ENCODE data around the gene PDE1C.

Gene PDE1C

DNA sequence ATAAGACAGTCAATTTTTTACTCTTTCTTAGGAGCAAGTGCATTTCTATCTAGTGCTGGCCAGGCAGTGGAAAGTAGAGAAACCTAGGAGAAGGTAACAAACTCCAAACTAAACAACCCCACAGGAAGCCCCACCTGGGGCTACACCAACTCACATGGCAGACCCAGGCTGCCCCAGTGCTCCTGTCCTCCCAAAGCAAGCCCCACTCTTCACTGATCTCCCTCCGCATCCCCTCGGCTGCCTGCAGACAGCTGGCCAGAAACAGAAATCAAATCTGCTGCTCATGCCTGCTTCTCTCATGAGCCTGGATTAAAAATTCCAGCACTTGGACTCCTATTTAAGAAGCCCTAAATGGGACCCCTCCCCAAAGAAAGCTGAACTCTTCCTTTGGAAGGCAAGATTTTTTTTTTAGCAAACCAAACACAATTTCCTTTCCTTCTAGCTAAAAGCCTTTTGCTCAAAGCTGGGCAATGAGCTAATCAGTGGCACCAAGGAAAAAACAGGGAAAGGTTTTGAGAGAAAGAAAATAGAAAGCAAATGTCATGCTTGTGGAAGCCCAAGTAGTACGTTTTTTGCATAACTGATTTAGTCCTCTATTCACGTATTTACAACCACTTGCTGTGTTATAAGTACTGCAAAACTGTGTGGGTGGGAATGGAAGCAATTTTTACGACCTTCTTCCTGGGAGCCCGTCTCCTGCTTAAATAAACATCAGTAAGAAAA, 10.8 kb downstream of the PDE1C start:
- H3K9me3 Mint-ChIP-seq, result no peaks in the 10 kb centered on the region
- H3K27me3 Mint-ChIP-seq (ENCODE audit: low read depth, poor library complexity), result peaks cover 10% of the 10 kb centered on the region
- TF ChIP-seq, protein P1, sequence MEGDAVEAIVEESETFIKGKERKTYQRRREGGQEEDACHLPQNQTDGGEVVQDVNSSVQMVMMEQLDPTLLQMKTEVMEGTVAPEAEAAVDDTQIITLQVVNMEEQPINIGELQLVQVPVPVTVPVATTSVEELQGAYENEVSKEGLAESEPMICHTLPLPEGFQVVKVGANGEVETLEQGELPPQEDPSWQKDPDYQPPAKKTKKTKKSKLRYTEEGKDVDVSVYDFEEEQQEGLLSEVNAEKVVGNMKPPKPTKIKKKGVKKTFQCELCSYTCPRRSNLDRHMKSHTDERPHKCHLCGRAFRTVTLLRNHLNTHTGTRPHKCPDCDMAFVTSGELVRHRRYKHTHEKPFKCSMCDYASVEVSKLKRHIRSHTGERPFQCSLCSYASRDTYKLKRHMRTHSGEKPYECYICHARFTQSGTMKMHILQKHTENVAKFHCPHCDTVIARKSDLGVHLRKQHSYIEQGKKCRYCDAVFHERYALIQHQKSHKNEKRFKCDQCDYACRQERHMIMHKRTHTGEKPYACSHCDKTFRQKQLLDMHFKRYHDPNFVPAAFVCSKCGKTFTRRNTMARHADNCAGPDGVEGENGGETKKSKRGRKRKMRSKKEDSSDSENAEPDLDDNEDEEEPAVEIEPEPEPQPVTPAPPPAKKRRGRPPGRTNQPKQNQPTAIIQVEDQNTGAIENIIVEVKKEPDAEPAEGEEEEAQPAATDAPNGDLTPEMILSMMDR (IDR thresholded peaks at IDR 0.05), result no peak
- peaks cover 58% of the 10 kb centered on the region for H3K4me1 Mint-ChIP-seq
- peak overlapping the region; percentile 43 for H3K27ac Mint-ChIP-seq
- H3K36me3 Mint-ChIP-seq (ENCODE audit: low read depth), result no peaks in the 10 kb centered on the region
- H3K4me3 Mint-ChIP-seq, result peak overlapping the region; percentile 53
- peak; percentile 14 for DNase-seq

DNA sequence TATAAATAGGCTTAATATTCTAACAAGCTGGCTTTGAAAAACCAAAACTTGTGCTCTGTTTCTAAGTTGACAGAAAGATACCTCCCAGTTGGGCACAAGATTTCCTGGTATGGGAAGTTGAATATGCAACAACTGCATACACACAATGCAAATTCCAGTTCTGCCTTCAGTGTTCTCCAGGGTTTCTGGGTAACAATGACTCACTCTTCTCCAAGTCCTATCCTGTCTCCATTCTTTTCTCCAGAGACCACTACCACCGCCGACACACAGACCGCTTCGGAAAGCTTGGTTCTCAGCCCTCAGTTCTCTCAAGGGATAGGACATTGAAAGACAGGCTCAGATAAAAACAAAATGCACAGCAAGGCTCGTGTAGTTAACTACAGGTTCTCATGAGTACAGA, 12.2 kb downstream of the PDE1C start:
- Mint-ChIP-seq H3K4me1 (peaks cover 58% of the 10 kb centered on the region), H3K9me3 (no peaks in the 10 kb centered on the region)

DNA sequence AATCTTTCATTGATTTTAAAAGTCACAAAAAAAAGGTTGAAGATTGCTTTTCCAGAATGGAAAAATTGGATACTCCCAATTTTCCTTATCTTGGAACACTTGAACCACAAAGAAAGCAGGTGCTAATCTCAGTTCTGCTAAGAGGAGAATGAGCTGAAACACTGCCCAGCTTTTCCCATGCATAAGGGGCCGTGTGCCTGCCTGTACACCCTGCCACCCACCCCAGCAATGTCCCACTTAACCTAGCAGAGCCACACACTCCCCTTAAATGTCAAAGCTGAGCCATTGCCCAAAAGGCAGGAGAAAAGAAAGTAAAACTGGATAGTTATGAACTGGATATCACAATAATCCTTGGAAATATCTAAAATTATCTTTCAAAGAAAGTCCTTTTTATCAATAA, 13.4 kb downstream of the PDE1C start:
- Mint-ChIP-seq H3K4me3 (no peak overlapping the region), H3K4me1 (peaks cover 51% of the 10 kb centered on the region), H3K27ac (no peak overlapping the region), H3K36me3 (ENCODE audit: low read depth) (no peaks in the 10 kb centered on the region), H3K27me3 (ENCODE audit: low read depth, poor library complexity) (peaks cover 10% of the 10 kb centered on the region), H3K9me3 (no peaks in the 10 kb centered on the region)
- TF ChIP-seq, protein P1 (IDR thresholded peaks at IDR 0.05), result no peak
- no peak for DNase-seq

More for the DNA sequence above, 12.2 kb downstream of the PDE1C start:
- H3K27ac Mint-ChIP-seq, result no peak overlapping the region
- no peaks in the 10 kb centered on the region for H3K36me3 Mint-ChIP-seq (ENCODE audit: low read depth)
- peaks cover 10% of the 10 kb centered on the region for H3K27me3 Mint-ChIP-seq (ENCODE audit: low read depth, poor library complexity)
- no peak overlapping the region for H3K4me3 Mint-ChIP-seq
- TF ChIP-seq, protein P1 (IDR thresholded peaks at IDR 0.05), result no peak
- DNase-seq, result no peak

DNA sequence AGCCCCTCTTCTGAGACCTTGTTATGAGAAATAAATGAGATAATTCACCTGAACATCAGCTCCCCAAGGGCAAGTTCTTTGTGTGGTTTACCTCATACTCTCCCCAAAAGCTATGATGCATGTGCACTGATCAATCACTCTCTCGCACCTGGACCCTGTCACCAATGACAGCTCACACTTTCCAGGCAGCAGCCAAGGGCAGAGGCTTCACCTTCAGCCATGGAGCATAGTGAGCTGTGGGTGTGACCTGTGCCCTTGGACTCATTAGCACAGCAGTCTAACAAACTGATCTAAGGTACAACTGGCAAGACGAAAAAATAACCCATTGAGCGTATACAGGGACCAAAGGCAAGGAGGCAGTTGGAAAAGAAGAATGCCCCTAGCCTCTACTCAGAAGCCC, 17.0 kb downstream of the PDE1C start:
- TF ChIP-seq, protein P1 (IDR thresholded peaks at IDR 0.05), result no peak
- peaks cover 10% of the 10 kb centered on the region for H3K27me3 Mint-ChIP-seq (ENCODE audit: low read depth, poor library complexity)
- peaks cover 33% of the 10 kb centered on the region for H3K4me1 Mint-ChIP-seq
- H3K9me3 Mint-ChIP-seq, result no peaks in the 10 kb centered on the region
- H3K27ac Mint-ChIP-seq, result no peak overlapping the region
- no peak overlapping the region for H3K4me3 Mint-ChIP-seq
- H3K36me3 Mint-ChIP-seq (ENCODE audit: low read depth), result no peaks in the 10 kb centered on the region
- DNase-seq, result no peak

DNA sequence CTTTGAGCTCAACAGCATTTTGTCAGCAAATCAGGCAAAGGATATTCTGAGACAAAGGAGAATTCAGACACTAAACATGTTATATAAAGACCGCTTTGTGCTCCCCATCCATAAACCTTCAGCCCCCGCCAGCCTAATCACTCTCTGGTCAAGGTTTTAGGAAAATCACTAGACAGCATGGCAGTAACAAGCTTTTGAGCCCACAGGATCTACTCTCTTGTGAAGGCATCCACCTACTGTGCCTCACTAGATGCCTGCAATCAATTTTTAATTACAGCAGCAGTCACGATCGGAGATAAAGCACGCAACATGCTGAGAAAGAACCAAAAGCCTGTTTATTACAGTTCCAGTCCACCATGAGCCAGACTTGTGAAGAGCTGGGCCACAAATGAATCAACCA, 19.1 kb downstream of the PDE1C start:
- Mint-ChIP-seq H3K9me3 (no peaks in the 10 kb centered on the region), H3K36me3 (ENCODE audit: low read depth) (no peaks in the 10 kb centered on the region), H3K27ac (no peak overlapping the region), H3K27me3 (ENCODE audit: low read depth, poor library complexity) (peaks cover 6% of the 10 kb centered on the region), H3K4me1 (peaks cover 18% of the 10 kb centered on the region), H3K4me3 (no peak overlapping the region)
- TF ChIP-seq, protein P1 (IDR thresholded peaks at IDR 0.05), result no peak
- DNase-seq, result no peak

DNA sequence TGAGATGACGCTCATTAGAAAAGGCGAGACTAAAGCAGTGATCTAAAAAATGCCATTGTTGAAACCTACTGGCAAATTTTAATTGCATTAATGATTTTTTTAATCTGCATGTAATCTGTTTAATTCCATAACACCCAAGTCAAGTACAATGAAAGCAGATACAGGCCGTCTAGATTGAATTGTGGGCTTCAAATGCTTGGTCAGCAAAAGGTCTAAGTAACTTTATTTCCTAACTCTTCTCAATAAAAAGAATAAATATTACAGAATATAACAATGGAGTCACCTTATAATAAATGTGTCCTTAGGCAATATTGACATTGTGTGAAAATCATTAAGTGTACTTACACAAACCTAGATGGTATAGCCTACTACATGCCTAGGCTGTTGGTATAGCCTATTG, 20.6 kb downstream of the PDE1C start:
- H3K27ac Mint-ChIP-seq, result no peak overlapping the region
- peaks cover 15% of the 10 kb centered on the region for H3K4me1 Mint-ChIP-seq
- peaks cover under 1% of the 10 kb centered on the region for H3K27me3 Mint-ChIP-seq (ENCODE audit: low read depth, poor library complexity)
- TF ChIP-seq, protein P1 (IDR thresholded peaks at IDR 0.05), result no peak
- H3K36me3 Mint-ChIP-seq (ENCODE audit: low read depth), result no peaks in the 10 kb centered on the region
- no peaks in the 10 kb centered on the region for H3K9me3 Mint-ChIP-seq
- no peak overlapping the region for H3K4me3 Mint-ChIP-seq
- no peak for DNase-seq
